HEK293T (cell line): Measurements from ENCODE around the gene ARHGAP40.

Source experiments
- BHLHE40 ChIP-seq: fragments of 450-650 bp; IDR thresholded peaks from 2 replicates; pipeline ENCODE4 v1.6.1; 2016; ENCODE audit warnings: mild to moderate bottlenecking, moderate library complexity, borderline replicate concordance
- CTBP1 ChIP-seq: fragments of 450-650 bp; IDR thresholded peaks from 2 replicates; pipeline ENCODE4 v1.6.1; 2016; ENCODE audit warnings: borderline replicate concordance
- ELF4 ChIP-seq: fragments of 450-650 bp; IDR thresholded peaks from 2 replicates; pipeline ENCODE4 v1.6.1; 2017; ENCODE audit warnings: antibody characterized with exemption
- FOXA1 ChIP-seq: fragments of 450-650 bp; IDR thresholded peaks from 2 replicates; pipeline ENCODE4 v1.6.1; 2016; ENCODE audit warnings: mild to moderate bottlenecking
- FOXK2 ChIP-seq: fragments of 450-650 bp; IDR thresholded peaks from 2 replicates; pipeline ENCODE4 v1.6.1; 2016; ENCODE audit warnings: mild to moderate bottlenecking
- FOXM1 ChIP-seq: fragments of 450-650 bp; IDR thresholded peaks from 2 replicates; pipeline ENCODE4 v1.6.1; 2017; ENCODE audit warnings: mild to moderate bottlenecking, borderline replicate concordance
- HDGF ChIP-seq: fragments of 450-650 bp; IDR thresholded peaks from 2 replicates; pipeline ENCODE4 v1.6.1; 2017; ENCODE audit warnings: antibody characterized with exemption, borderline replicate concordance
- L3MBTL2 ChIP-seq: fragments of 450-650 bp; conservative IDR thresholded peaks from 2 replicates; pipeline ENCODE4 v1.6.1; 2016; ENCODE audit warnings: mild to moderate bottlenecking
- LEF1 ChIP-seq: fragments of 450-650 bp; IDR thresholded peaks from 2 replicates; pipeline ENCODE4 v1.6.1; 2017; ENCODE audit warnings: mild to moderate bottlenecking, borderline replicate concordance
- SP1 ChIP-seq: fragments of 450-650 bp; IDR thresholded peaks from 2 replicates; pipeline ENCODE4 v1.6.1; 2017
- SUZ12 ChIP-seq: fragments of 450-650 bp; IDR thresholded peaks from 2 replicates; pipeline ENCODE4 v1.6.1; 2016; ENCODE audit warnings: mild to moderate bottlenecking
- TARDBP ChIP-seq: fragments of 450-650 bp; IDR thresholded peaks from 2 replicates; pipeline ENCODE4 v1.6.1; 2016
- TF ChIP-seq, protein P1 (sequence below): fragments of 450-650 bp; IDR thresholded peaks from 2 replicates; pipeline ENCODE4 v1.6.1; 2016

DNA sequence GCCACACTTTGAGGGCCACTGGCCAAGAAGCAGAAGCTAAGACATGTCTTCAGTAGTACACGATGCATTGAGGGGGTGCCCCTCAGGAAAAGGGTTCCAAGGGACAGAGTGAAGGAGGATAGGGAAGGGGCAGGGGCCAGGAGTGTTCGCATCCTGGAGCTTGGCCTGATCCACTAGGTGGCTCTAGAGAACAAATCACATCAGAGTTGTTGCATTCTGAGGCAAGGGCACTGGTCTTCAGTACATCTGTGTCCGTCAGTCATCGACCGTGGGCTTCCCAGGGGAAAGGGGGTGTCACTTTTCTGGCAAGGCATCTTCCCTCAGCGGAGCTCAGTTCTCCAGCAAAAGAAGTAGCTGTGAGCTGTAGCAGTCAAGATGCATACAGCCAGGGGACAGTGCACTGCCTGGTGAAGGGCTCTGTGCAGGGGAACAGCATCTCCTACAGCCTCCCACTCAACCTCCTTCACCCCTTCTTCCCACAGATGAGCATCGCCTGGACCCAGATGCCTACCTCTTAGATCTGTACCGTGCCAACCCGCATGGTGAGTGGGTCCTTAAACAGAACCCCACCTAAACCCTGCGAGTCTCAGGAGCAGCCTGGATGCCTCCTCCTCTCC is 47.8 kb downstream of the ARHGAP40 start:
- TF ChIP-seq L3MBTL2: no peak
- TF ChIP-seq SUZ12: no peak
- TF ChIP-seq BHLHE40: no peak
- TF ChIP-seq, protein P1, sequence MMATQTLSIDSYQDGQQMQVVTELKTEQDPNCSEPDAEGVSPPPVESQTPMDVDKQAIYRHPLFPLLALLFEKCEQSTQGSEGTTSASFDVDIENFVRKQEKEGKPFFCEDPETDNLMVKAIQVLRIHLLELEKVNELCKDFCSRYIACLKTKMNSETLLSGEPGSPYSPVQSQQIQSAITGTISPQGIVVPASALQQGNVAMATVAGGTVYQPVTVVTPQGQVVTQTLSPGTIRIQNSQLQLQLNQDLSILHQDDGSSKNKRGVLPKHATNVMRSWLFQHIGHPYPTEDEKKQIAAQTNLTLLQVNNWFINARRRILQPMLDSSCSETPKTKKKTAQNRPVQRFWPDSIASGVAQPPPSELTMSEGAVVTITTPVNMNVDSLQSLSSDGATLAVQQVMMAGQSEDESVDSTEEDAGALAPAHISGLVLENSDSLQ: no peak
- no peak for TF ChIP-seq SP1
- TF ChIP-seq LEF1: no peak
- no peak for TF ChIP-seq FOXK2
- no peak for TF ChIP-seq FOXA1
- TF ChIP-seq HDGF: no peak
- TF ChIP-seq FOXM1: no peak
- TF ChIP-seq CTBP1: no peak
- TF ChIP-seq ELF4: no peak
- TF ChIP-seq TARDBP: no peak
